Body of pancreas (tissue), 4 donors: ENCODE data around the gene UHRF1. TPM values are rescaled to one million over a fixed set of nuclear protein-coding genes. Genes with fewer than 3 reads are reported as not detected.
A peak's percentile ranks its signal among the peaks of the same experiment; 100 is the strongest.
"Not testable (repeated sequence)": the region's sequence is repeated elsewhere in the genome, so short reads cannot be mapped to it uniquely, and the experiment has no call there.

Experiments
- ATAC-seq: fragments of 150-250 bp; one replicate; pipeline ENCODE4 v1.9.1; 2016
- DNase-seq, 4 donors: peaks; one replicate each; pipeline ENCODE4 v3.0.0-alpha.2; 2019
- H3K27ac ChIP-seq, 4 donors: fragments of 200-600 bp; sonication (generic); 1 replicate in 3 of 4; 2 replicates in 1 of 4; pipeline versions ENCODE4 v1.5.1 to v1.6.1; 2016 to 2019; ENCODE audit warnings: mild to moderate bottlenecking in 1 of 4, mixed read lengths in 1 of 4, moderate library complexity in 1 of 4
- H3K27me3 ChIP-seq, 2 donors: fragments of 200-600 bp; sonication (generic); one replicate each; pipeline ENCODE4 v1.6.0; 2016; ENCODE audit warnings: mild to moderate bottlenecking in 1 of 2
- H3K36me3 ChIP-seq, 2 donors: fragments of 200-600 bp; sonication (generic); replicated peaks in 1 of 2; 2 replicates each; pipeline ENCODE4 v1.5.1; 2016; ENCODE audit warnings: low read depth in 2 of 2; ENCODE audit not compliant: insufficient read depth in 1 of 2
- H3K4me1 ChIP-seq: fragments of 200-600 bp; sonication (generic); one replicate; pipeline ENCODE4 v1.6.0; 2016
- H3K4me3 ChIP-seq, 2 donors: fragments of 200-600 bp; sonication (generic); 1 replicate in 1 of 2; 2 replicates in 1 of 2; pipeline ENCODE4 v1.5.1; 2016 to 2019
- H3K9me3 ChIP-seq, 3 donors: fragments of 200-600 bp; sonication (generic); 1 replicate in 2 of 3; 2 replicates in 1 of 3; pipeline ENCODE4 v1.5.1; 2016
- CTCF ChIP-seq, 7 experiments: fragments of 450-650 bp in 4 of 7; fragments of 200-600 bp in 3 of 7; sonication (generic) in 3 of 7; IDR thresholded peaks; one replicate each; pipeline ENCODE4 v1.5.1; 2016 to 2019; ENCODE audit warnings: antibody characterized with exemption in 7 of 7
- POLR2A ChIP-seq, 3 donors: fragments of 450-650 bp; IDR thresholded peaks; one replicate each; pipeline ENCODE4 v1.6.1; 2016; ENCODE audit warnings: antibody characterized with exemption in 3 of 3, mild to moderate bottlenecking in 2 of 3
- WGBS, 2 donors: methylation state at CpG; one replicate each; pipeline ENCODE4 v1.1.5; 2017; 5-methylcytosine and 5-hydroxymethylcytosine counted together
- intact Hi-C: fragments of 100-400 bp; cut with DNase I; formaldehyde crosslinking; loops from one replicate; pipeline ENCODE4 v1.15.1; 2023
- total RNA-seq, 2 donors: library from RNA; depleted of rRNA; stranded (reverse); fragments of >200 nt; gene quantifications; one replicate each; pipeline ENCODE4 v1.1.0, GENCODE V29; 2016

UHRF1 gene
- total RNA-seq, 2 donors from 2014 or later: 2.1 to 3.3 TPM

GRCh38 chr19:4971424-4971793 lies 62.1 kb downstream of the UHRF1 start:
- no peak for TF ChIP-seq CTCF (IDR thresholded peaks at IDR 0.05)
- TF ChIP-seq POLR2A (IDR thresholded peaks at IDR 0.05): no peak
- peak in 3 of 4 donors; percentile 30 to 56 (median 49) for DNase-seq
- Histone ChIP-seq H3K36me3 (no peaks in the 10 kb centered on the region), H3K4me1 (peaks cover 60% of the 10 kb centered on the region), H3K4me3 (no peak overlapping the region), H3K27ac (peak overlapping the region in 3 of 4 donors; percentile 55 to 69 (median 69)), H3K9me3 (no peaks in the 10 kb centered on the region), H3K27me3 (no peaks in the 10 kb centered on the region)
- WGBS, 2 donors: 6 to 28% methylated on average over 2 to 10 of the region's 10 CpGs
- intact Hi-C loops: no loop called here
- ATAC-seq: no peak

- TF ChIP-seq CTCF (IDR thresholded peaks at IDR 0.05) (no peak), POLR2A (IDR thresholded peaks at IDR 0.05) (no peak)
- Histone ChIP-seq H3K9me3 (no peaks in the 10 kb centered on the region), H3K36me3 (no peaks in the 10 kb centered on the region), H3K4me3 (no peak overlapping the region), H3K27ac (peak overlapping the region in 1 of 4 donors; percentile 69), H3K27me3 (no peaks in the 10 kb centered on the region), H3K4me1 (peaks cover 66% of the 10 kb centered on the region)
- intact Hi-C loops: no loop called here
- WGBS, 2 donors: 82 to 87% methylated on average over 14 to 19 of the region's 19 CpGs
- no peak for ATAC-seq
- DNase-seq: no peak
These were observed 62.7 kb downstream of the UHRF1 start for GRCh38 chr19:4971816-4972495.

- H3K27ac ChIP-seq: peak overlapping the region in 1 of 4 donors; percentile 69
- ATAC-seq: no peak
These were observed 63.4 kb downstream of the UHRF1 start for GRCh38 chr19:4972509-4973230.

GRCh38 chr19:4974880-4975469 lies 65.7 kb downstream of the UHRF1 start:
- intact Hi-C loops: no loop called here
- H3K9me3 ChIP-seq: no peaks in the 10 kb centered on the region
- DNase-seq (peak in 1 of 4 donors; percentile 26), ATAC-seq (no peak)
- peaks cover 83% of the 10 kb centered on the region for H3K4me1 ChIP-seq
- H3K27ac ChIP-seq: peak overlapping the region in 1 of 4 donors; percentile 70
- WGBS, 2 donors: 76 to 85% methylated on average over 14 of the region's 14 CpGs
- no peaks in the 10 kb centered on the region for H3K27me3 ChIP-seq
- TF ChIP-seq CTCF (IDR thresholded peaks at IDR 0.05) (no peak), POLR2A (IDR thresholded peaks at IDR 0.05) (no peak)
- H3K4me3 ChIP-seq: no peak overlapping the region
- no peaks in the 10 kb centered on the region for H3K36me3 ChIP-seq

More at GRCh38 chr19:4972509-4973230, 63.4 kb downstream of the UHRF1 start:
- no peak for DNase-seq
- intact Hi-C loops: no loop called here
- Histone ChIP-seq H3K9me3 (no peaks in the 10 kb centered on the region), H3K4me3 (no peak overlapping the region), H3K36me3 (no peaks in the 10 kb centered on the region), H3K27me3 (no peaks in the 10 kb centered on the region), H3K4me1 (peaks cover 73% of the 10 kb centered on the region)
- 70% methylated on average over 4 to 12 of the region's 12 CpGs for WGBS, 2 donors
- TF ChIP-seq POLR2A (IDR thresholded peaks at IDR 0.05) (no peak), CTCF (IDR thresholded peaks at IDR 0.05) (no peak)

GRCh38 chr19:4975601-4976000 lies 66.3 kb downstream of the UHRF1 start:
- ATAC-seq, DNase-seq, H3K36me3 ChIP-seq, H3K9me3 ChIP-seq, H3K27me3 ChIP-seq, H3K4me3 ChIP-seq, intact Hi-C loops: not testable (repeated sequence)
- Histone ChIP-seq H3K27ac (peak overlapping the region in 2 of 4 donors; percentile 56 to 70), H3K4me1 (peaks cover 79% of the 10 kb centered on the region)
- WGBS, 2 donors: 92 to 94% methylated on average over 11 to 13 of the region's 13 CpGs
